Activated naive CD4-positive, alpha-beta T cell treated with anti-CD3 and anti-CD28 coated beads for 36 hours (primary cell): Measurements from ENCODE around the gene HLA-A. TPM values are rescaled to one million over a fixed set of nuclear protein-coding genes. Genes with fewer than 3 reads are reported as not detected.

ENCODE experiments used
- CTCF ChIA-PET: fragments of 350-600 bp; sonication (Branson Sonifier 250); formaldehyde crosslinking; loops from one replicate; lab custom pipeline; 2021; ENCODE audit warnings: antibody characterized with exemption; lab: Charles Lee
- DNase-seq: peaks from one replicate; pipeline ENCODE4 v3.0.0-alpha.2; 2020
- H3K27ac Mint-ChIP-seq: one replicate; pipeline ENCODE4 v1.8.0; 2021; ENCODE audit warnings: mild to moderate bottlenecking, mixed read lengths
- H3K27me3 Mint-ChIP-seq: one replicate; pipeline ENCODE4 v1.8.0; 2021; ENCODE audit warnings: low read depth, mixed read lengths
- H3K36me3 Mint-ChIP-seq: one replicate; pipeline ENCODE4 v1.8.0; 2021; ENCODE audit warnings: low read depth, mixed read lengths
- H3K4me1 Mint-ChIP-seq: one replicate; pipeline ENCODE4 v1.8.0; 2021; ENCODE audit warnings: low read depth, mixed read lengths
- H3K4me3 Mint-ChIP-seq: one replicate; pipeline ENCODE4 v1.8.0; 2021; ENCODE audit warnings: mild to moderate bottlenecking, moderate library complexity, mixed read lengths
- H3K9me3 Mint-ChIP-seq: one replicate; pipeline ENCODE4 v1.8.0; 2021; ENCODE audit warnings: mixed read lengths
- intact Hi-C: fragments of 100-400 bp; cut with micrococcal nuclease; formaldehyde crosslinking; loops from one replicate; pipeline ENCODE4 v1.15.1; 2023
- total RNA-seq, 2 experiments: library from RNA; stranded (reverse); gene quantifications; one replicate each; pipeline ENCODE4 v1.2.3, GENCODE V29; 2021

The HLA-A gene
- 1,000 to 10,000 TPM; 1,509 to 1,515 TPM for total RNA-seq

GRCh38 chr6:29942275-29943052, at the start of gene HLA-A:
TSS of gene HLA-A (plus strand) at chr6:29942532. CDS start at chr6:29942554, 22 bp downstream.
- peak within 1 kb of the TSS; percentile 99 for H3K27ac Mint-ChIP-seq
- H3K4me3 Mint-ChIP-seq, result peak within 1 kb of the TSS; percentile 97
- H3K36me3 Mint-ChIP-seq, result peaks cover 48% of the 10 kb centered on the region
- intact Hi-C loops, result loop anchor here (1.0 to 5.0 kb wide), 9 partner anchors 15 to 385 kb away; partner anchors contain the start of genes HLA-F, PPP1R11, TRIM26 and TRIM39
- H3K27me3 Mint-ChIP-seq, result no peaks in the 10 kb centered on the region
- peaks cover 53% of the 10 kb centered on the region for H3K4me1 Mint-ChIP-seq
- H3K9me3 Mint-ChIP-seq, result peaks cover 4% of the 10 kb centered on the region
- DNase-seq, result peak; percentile 97
- CTCF ChIA-PET, result no interaction called here

GRCh38 chr6:29892696-29893095, 49.6 kb upstream of the HLA-A start:
- H3K36me3 Mint-ChIP-seq, result peaks cover 11% of the 10 kb centered on the region
- no peaks in the 10 kb centered on the region for H3K9me3 Mint-ChIP-seq
- H3K4me3 Mint-ChIP-seq, result no peak overlapping the region
- CTCF ChIA-PET, result no interaction called here
- H3K27ac Mint-ChIP-seq, result no peak overlapping the region
- H3K27me3 Mint-ChIP-seq, result no peaks in the 10 kb centered on the region
- intact Hi-C loops, result loop anchor here (1.0 to 10.0 kb wide), 2 partner anchors 56 to 98 kb away; no protein-coding TSS in a partner anchor
- no peak for DNase-seq
- peaks cover 9% of the 10 kb centered on the region for H3K4me1 Mint-ChIP-seq

- Mint-ChIP-seq H3K4me1 (no peaks in the 10 kb centered on the region), H3K27me3 (peaks cover 3% of the 10 kb centered on the region), H3K36me3 (no peaks in the 10 kb centered on the region), H3K4me3 (no peak overlapping the region), H3K27ac (no peak overlapping the region), H3K9me3 (no peaks in the 10 kb centered on the region)
- CTCF ChIA-PET, result interaction anchor here (1.0 to 1.1 kb wide), 2 partner anchors 9 to 45 kb away, joined by 3 read pairs; no protein-coding TSS in a partner anchor
- intact Hi-C loops, result loop anchor here (10.0 kb wide), 1 partner anchor 104 kb away; no protein-coding TSS in a partner anchor
- DNase-seq, result no peak
These were observed 43.1 kb upstream of the HLA-A start for GRCh38 chr6:29899281-29899680.

GRCh38 chr6:29905286-29905685, 37.0 kb upstream of the HLA-A start:
- no peak for DNase-seq
- Mint-ChIP-seq H3K4me3 (no peak overlapping the region), H3K9me3 (no peaks in the 10 kb centered on the region), H3K36me3 (no peaks in the 10 kb centered on the region), H3K27me3 (no peaks in the 10 kb centered on the region), H3K4me1 (peaks cover 7% of the 10 kb centered on the region), H3K27ac (no peak overlapping the region)
- CTCF ChIA-PET, result interaction anchor here (0.6 kb wide), 1 partner anchor 71 kb away, joined by 3 read pairs; no protein-coding TSS in a partner anchor
- intact Hi-C loops, result no loop called here

GRCh38 chr6:29907637-29908340, 34.5 kb upstream of the HLA-A start:
- Mint-ChIP-seq H3K4me3 (no peak overlapping the region), H3K27ac (no peak overlapping the region), H3K4me1 (peaks cover 13% of the 10 kb centered on the region), H3K36me3 (no peaks in the 10 kb centered on the region), H3K27me3 (peaks cover 13% of the 10 kb centered on the region), H3K9me3 (no peaks in the 10 kb centered on the region)
- CTCF ChIA-PET, result interaction anchor here (0.9 kb wide), 1 partner anchor 9 kb away, joined by 3 read pairs; no protein-coding TSS in a partner anchor
- DNase-seq, result no peak
- intact Hi-C loops, result no loop called here

- peaks cover 13% of the 10 kb centered on the region for H3K27me3 Mint-ChIP-seq
- H3K36me3 Mint-ChIP-seq, result no peaks in the 10 kb centered on the region
- intact Hi-C loops, result no loop called here
- H3K4me3 Mint-ChIP-seq, result no peak overlapping the region
- no peak overlapping the region for H3K27ac Mint-ChIP-seq
- CTCF ChIA-PET, result interaction anchor here (0.9 kb wide), 1 partner anchor 9 kb away, joined by 3 read pairs; no protein-coding TSS in a partner anchor
- no peaks in the 10 kb centered on the region for H3K9me3 Mint-ChIP-seq
- DNase-seq, result no peak
- peaks cover 13% of the 10 kb centered on the region for H3K4me1 Mint-ChIP-seq
These were observed 34.0 kb upstream of the HLA-A start for GRCh38 chr6:29908341-29908662.

- peaks cover 13% of the 10 kb centered on the region for H3K4me1 Mint-ChIP-seq
- CTCF ChIA-PET, result no interaction called here
These were observed 33.6 kb upstream of the HLA-A start for GRCh38 chr6:29908710-29909109.

GRCh38 chr6:29909985-29910384, 32.3 kb upstream of the HLA-A start:
- no peak overlapping the region for H3K27ac Mint-ChIP-seq
- H3K36me3 Mint-ChIP-seq, result no peaks in the 10 kb centered on the region
- intact Hi-C loops, result no loop called here

More at GRCh38 chr6:29908710-29909109, 33.6 kb upstream of the HLA-A start:
- no peak for DNase-seq
- Mint-ChIP-seq H3K9me3 (no peaks in the 10 kb centered on the region), H3K27ac (no peak overlapping the region), H3K4me3 (no peak overlapping the region), H3K36me3 (no peaks in the 10 kb centered on the region), H3K27me3 (peaks cover 13% of the 10 kb centered on the region)
- intact Hi-C loops, result no loop called here

GRCh38 chr6:29912840-29913239, 29.5 kb upstream of the HLA-A start:
- no peaks in the 10 kb centered on the region for H3K9me3 Mint-ChIP-seq
- CTCF ChIA-PET, result no interaction called here
- peaks cover 13% of the 10 kb centered on the region for H3K27me3 Mint-ChIP-seq
- peaks cover 13% of the 10 kb centered on the region for H3K4me1 Mint-ChIP-seq
- no peaks in the 10 kb centered on the region for H3K36me3 Mint-ChIP-seq
- intact Hi-C loops, result no loop called here
- DNase-seq, result no peak
- H3K4me3 Mint-ChIP-seq, result no peak overlapping the region
- H3K27ac Mint-ChIP-seq, result no peak overlapping the region

More at GRCh38 chr6:29909985-29910384, 32.3 kb upstream of the HLA-A start:
- Mint-ChIP-seq H3K4me3 (no peak overlapping the region), H3K27me3 (peaks cover 13% of the 10 kb centered on the region), H3K9me3 (no peaks in the 10 kb centered on the region), H3K4me1 (peaks cover 13% of the 10 kb centered on the region)
- CTCF ChIA-PET, result no interaction called here
- DNase-seq, result no peak

- H3K9me3 Mint-ChIP-seq, result no peaks in the 10 kb centered on the region
- CTCF ChIA-PET, result no interaction called here
- no peak overlapping the region for H3K4me3 Mint-ChIP-seq
- H3K27ac Mint-ChIP-seq, result no peak overlapping the region
- no peak for DNase-seq
- intact Hi-C loops, result no loop called here
- no peaks in the 10 kb centered on the region for H3K4me1 Mint-ChIP-seq
- peaks cover 9% of the 10 kb centered on the region for H3K27me3 Mint-ChIP-seq
- no peaks in the 10 kb centered on the region for H3K36me3 Mint-ChIP-seq
These were observed 25.6 kb upstream of the HLA-A start for GRCh38 chr6:29916741-29917140.

- intact Hi-C loops, result no loop called here
- no peaks in the 10 kb centered on the region for H3K9me3 Mint-ChIP-seq
- H3K27me3 Mint-ChIP-seq, result no peaks in the 10 kb centered on the region
- no peaks in the 10 kb centered on the region for H3K4me1 Mint-ChIP-seq
- DNase-seq, result no peak
- CTCF ChIA-PET, result no interaction called here
- H3K27ac Mint-ChIP-seq, result no peak overlapping the region
- H3K36me3 Mint-ChIP-seq, result no peaks in the 10 kb centered on the region
- H3K4me3 Mint-ChIP-seq, result no peak overlapping the region
These were observed 24.5 kb upstream of the HLA-A start for GRCh38 chr6:29917857-29918256.

- CTCF ChIA-PET, result no interaction called here
- Mint-ChIP-seq H3K9me3 (no peaks in the 10 kb centered on the region), H3K4me1 (peaks cover 2% of the 10 kb centered on the region), H3K4me3 (no peak overlapping the region), H3K27me3 (no peaks in the 10 kb centered on the region), H3K27ac (no peak overlapping the region), H3K36me3 (no peaks in the 10 kb centered on the region)
- intact Hi-C loops, result no loop called here
- no peak for DNase-seq
These were observed 22.6 kb upstream of the HLA-A start for GRCh38 chr6:29919506-29920445.
